M059J (cell line): ENCODE results near the gene PKD1L1. TPM values are rescaled to one million over a fixed set of nuclear protein-coding genes. Genes with fewer than 3 reads are reported as not detected.

Source experiments
- DNase-seq: peaks from one replicate; pipeline ENCODE4 v3.0.0-alpha.2; 2012; ENCODE audit warnings: low read depth
- total RNA-seq: library from RNA; depleted of rRNA; stranded (reverse); fragments of >200 nt; shearing (Covaris generic); gene quantifications from 2 replicates; pipeline ENCODE4 v1.2.3, GENCODE V29; 2014

PKD1L1 gene
- total RNA-seq, 1 experiment from 2014 or later: 0.02 TPM

GRCh38 chr7:47906883-47907282 is 41.4 kb downstream of the PKD1L1 start:
- no peak for DNase-seq

- peak; percentile 35 for DNase-seq
These were observed 43.0 kb downstream of the PKD1L1 start for GRCh38 chr7:47905076-47905920.

- no peak for DNase-seq
These were observed 46.3 kb downstream of the PKD1L1 start for GRCh38 chr7:47902013-47902412.

- DNase-seq: peak; percentile 91
These were observed 46.7 kb downstream of the PKD1L1 start for GRCh38 chr7:47901542-47901941.

GRCh38 chr7:47897831-47898230 is 50.4 kb downstream of the PKD1L1 start:
- DNase-seq: no peak

- DNase-seq: no peak
These were observed 51.4 kb downstream of the PKD1L1 start for GRCh38 chr7:47896809-47897423.

GRCh38 chr7:47895026-47895425 is 53.2 kb downstream of the PKD1L1 start:
- DNase-seq: no peak

- DNase-seq: no peak
These were observed 54.4 kb downstream of the PKD1L1 start for GRCh38 chr7:47893721-47894365.

GRCh38 chr7:47893238-47893637 is 55.0 kb downstream of the PKD1L1 start:
- DNase-seq: peak; percentile 24

GRCh38 chr7:47890606-47891005 is 57.7 kb downstream of the PKD1L1 start:
- DNase-seq: no peak

- DNase-seq: no peak
These were observed 58.1 kb downstream of the PKD1L1 start for GRCh38 chr7:47890125-47890524.

- DNase-seq: no peak
These were observed 58.5 kb downstream of the PKD1L1 start for GRCh38 chr7:47889723-47890122.

GRCh38 chr7:47888371-47889265 is 59.6 kb downstream of the PKD1L1 start:
- no peak for DNase-seq

GRCh38 chr7:47887016-47887640 is 61.1 kb downstream of the PKD1L1 start:
- DNase-seq: no peak

GRCh38 chr7:47885987-47886811 is 62.1 kb downstream of the PKD1L1 start:
- no peak for DNase-seq

- no peak for DNase-seq
These were observed 62.8 kb downstream of the PKD1L1 start for GRCh38 chr7:47885309-47885986.

GRCh38 chr7:47884675-47885074 is 63.6 kb downstream of the PKD1L1 start:
- DNase-seq: no peak

GRCh38 chr7:47882635-47883034 is 65.6 kb downstream of the PKD1L1 start:
- DNase-seq: no peak

GRCh38 chr7:47881256-47881655 is 67.0 kb downstream of the PKD1L1 start:
- DNase-seq: no peak

GRCh38 chr7:47878662-47879061 is 69.6 kb downstream of the PKD1L1 start:
- no peak for DNase-seq
